Measurements from ENCODE around the gene DCK.

- TF ChIP-seq, protein P1, sequence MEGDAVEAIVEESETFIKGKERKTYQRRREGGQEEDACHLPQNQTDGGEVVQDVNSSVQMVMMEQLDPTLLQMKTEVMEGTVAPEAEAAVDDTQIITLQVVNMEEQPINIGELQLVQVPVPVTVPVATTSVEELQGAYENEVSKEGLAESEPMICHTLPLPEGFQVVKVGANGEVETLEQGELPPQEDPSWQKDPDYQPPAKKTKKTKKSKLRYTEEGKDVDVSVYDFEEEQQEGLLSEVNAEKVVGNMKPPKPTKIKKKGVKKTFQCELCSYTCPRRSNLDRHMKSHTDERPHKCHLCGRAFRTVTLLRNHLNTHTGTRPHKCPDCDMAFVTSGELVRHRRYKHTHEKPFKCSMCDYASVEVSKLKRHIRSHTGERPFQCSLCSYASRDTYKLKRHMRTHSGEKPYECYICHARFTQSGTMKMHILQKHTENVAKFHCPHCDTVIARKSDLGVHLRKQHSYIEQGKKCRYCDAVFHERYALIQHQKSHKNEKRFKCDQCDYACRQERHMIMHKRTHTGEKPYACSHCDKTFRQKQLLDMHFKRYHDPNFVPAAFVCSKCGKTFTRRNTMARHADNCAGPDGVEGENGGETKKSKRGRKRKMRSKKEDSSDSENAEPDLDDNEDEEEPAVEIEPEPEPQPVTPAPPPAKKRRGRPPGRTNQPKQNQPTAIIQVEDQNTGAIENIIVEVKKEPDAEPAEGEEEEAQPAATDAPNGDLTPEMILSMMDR (IDR thresholded peaks at IDR 0.05 in 4 of 5, conservative IDR thresholded peaks at IDR 0.05 in 1 of 5): no peak
- no peak for TF ChIP-seq POLR2A (IDR thresholded peaks at IDR 0.05)
These were observed 36.1 kb downstream of the DCK start for GRCh38 chr4:71029504-71029903.
